ENCODE results near the gene KCNJ3. TPM values are rescaled to one million over a fixed set of nuclear protein-coding genes. Genes with fewer than 3 reads are reported as not detected.

KCNJ3 gene
- polyA plus RNA-seq, 3 donors, result not detected

DNA sequence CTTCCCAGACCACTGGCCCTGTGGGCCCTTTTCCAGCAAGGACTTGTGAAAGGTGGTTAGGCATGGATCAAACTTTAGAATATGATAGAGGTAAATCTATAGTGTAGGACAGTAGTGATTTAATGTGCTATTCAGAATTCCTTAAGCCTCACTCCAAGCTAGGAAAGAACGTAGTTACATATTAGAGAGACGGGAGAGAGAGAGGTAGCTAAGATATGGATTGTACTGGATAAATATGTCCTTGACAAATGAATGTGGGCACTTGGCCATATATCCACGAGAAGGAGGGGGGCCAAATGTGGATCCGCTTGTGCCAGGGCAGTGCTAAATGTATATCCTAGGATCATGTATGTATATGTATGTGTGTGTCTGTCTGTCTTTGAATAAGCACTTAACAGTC lies 6.5 kb downstream of the KCNJ3 start:
- Mint-ChIP-seq H3K36me3 (no peaks in the 10 kb centered on the region), H3K4me3 (no peak overlapping the region), H3K9me3 (peaks cover 0 to 2% (median 0%) of the 10 kb centered on the region in 7 donors), H3K4me1 (no peaks in the 10 kb centered on the region), H3K27ac (no peak overlapping the region), H3K27me3 (ENCODE audit: low read depth in 3 of 3) (peaks cover 0 to 3% (median 0%) of the 10 kb centered on the region in 3 donors)
- Histone ChIP-seq H2AFZ (ENCODE audit: insufficient read depth, low read depth, low read length, poor library complexity, severe bottlenecking) (no peak overlapping the region), H3K27ac (ENCODE audit: low read depth in 1 of 2, low read length in 2 of 2) (no peak overlapping the region), H3K4me2 (replicated peaks; ENCODE audit: extremely low read depth, low read length, poor library complexity, severe bottlenecking) (no peak overlapping the region), H4K20me1 (ENCODE audit: insufficient read depth, low read length) (no peaks in the 10 kb centered on the region), H3K27me3 (ENCODE audit: control insufficient read depth in 2 of 2, insufficient read depth in 2 of 2, low read length in 2 of 2) (peaks cover 0 to 6% of the 10 kb centered on the region in 2 donors), H3K79me2 (ENCODE audit: insufficient read depth, low read length) (no peaks in the 10 kb centered on the region), H3K9me3 (replicated peaks in 1 of 2; ENCODE audit: control insufficient read depth in 1 of 2, insufficient read depth in 1 of 2, low read length in 2 of 2) (no peaks in the 10 kb centered on the region), H3K36me3 (replicated peaks in 1 of 2; ENCODE audit: control insufficient read depth in 1 of 2, insufficient read depth in 2 of 2, low read length in 2 of 2) (no peaks in the 10 kb centered on the region), H3K4me1 (ENCODE audit: control insufficient read depth in 1 of 2, insufficient read depth in 2 of 2, low read length in 2 of 2) (no peaks in the 10 kb centered on the region), H3K9ac (ENCODE audit: insufficient read depth, low read length, poor library complexity, severe bottlenecking) (no peak overlapping the region), H3K4me3 (replicated peaks in 1 of 3; ENCODE audit: low read depth in 2 of 3, low read length in 3 of 3) (no peak overlapping the region)
- intact Hi-C loops (cut with micrococcal nuclease), result no loop called here
- TF ChIP-seq, protein P1, sequence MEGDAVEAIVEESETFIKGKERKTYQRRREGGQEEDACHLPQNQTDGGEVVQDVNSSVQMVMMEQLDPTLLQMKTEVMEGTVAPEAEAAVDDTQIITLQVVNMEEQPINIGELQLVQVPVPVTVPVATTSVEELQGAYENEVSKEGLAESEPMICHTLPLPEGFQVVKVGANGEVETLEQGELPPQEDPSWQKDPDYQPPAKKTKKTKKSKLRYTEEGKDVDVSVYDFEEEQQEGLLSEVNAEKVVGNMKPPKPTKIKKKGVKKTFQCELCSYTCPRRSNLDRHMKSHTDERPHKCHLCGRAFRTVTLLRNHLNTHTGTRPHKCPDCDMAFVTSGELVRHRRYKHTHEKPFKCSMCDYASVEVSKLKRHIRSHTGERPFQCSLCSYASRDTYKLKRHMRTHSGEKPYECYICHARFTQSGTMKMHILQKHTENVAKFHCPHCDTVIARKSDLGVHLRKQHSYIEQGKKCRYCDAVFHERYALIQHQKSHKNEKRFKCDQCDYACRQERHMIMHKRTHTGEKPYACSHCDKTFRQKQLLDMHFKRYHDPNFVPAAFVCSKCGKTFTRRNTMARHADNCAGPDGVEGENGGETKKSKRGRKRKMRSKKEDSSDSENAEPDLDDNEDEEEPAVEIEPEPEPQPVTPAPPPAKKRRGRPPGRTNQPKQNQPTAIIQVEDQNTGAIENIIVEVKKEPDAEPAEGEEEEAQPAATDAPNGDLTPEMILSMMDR (IDR thresholded peaks at IDR 0.05), result no peak
- 96% methylated on average over 4 of the region's 4 CpGs for WGBS (ENCODE audit: insufficient coverage)
- DNase-seq, result no peak

DNA sequence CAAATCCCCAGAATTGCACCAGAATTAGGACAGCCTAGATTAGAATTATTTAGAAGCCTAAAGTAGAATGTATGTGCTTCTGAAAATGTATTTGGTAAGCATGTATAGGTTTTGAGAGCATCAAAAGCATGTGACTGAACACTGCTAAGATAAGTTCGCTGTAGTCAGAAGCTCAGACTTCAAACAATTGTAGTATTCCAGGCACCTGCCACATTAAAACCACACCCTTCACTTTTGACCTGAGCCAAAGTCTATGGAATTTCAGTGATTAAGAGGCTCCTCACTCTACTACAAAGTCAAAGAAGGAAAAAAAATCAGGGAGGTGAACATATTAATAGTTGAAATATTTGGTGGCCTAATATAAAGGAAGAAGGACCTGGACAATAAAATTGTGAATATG lies 8.2 kb downstream of the KCNJ3 start:
- Histone ChIP-seq H3K79me2 (ENCODE audit: insufficient read depth, low read length) (no peaks in the 10 kb centered on the region), H2AFZ (ENCODE audit: insufficient read depth, low read depth, low read length, poor library complexity, severe bottlenecking) (no peak overlapping the region), H3K4me3 (replicated peaks in 1 of 3; ENCODE audit: low read depth in 2 of 3, low read length in 3 of 3) (no peak overlapping the region), H3K27me3 (ENCODE audit: control insufficient read depth in 2 of 2, insufficient read depth in 2 of 2, low read length in 2 of 2) (no peaks in the 10 kb centered on the region), H3K36me3 (replicated peaks in 1 of 2; ENCODE audit: control insufficient read depth in 1 of 2, insufficient read depth in 2 of 2, low read length in 2 of 2) (no peaks in the 10 kb centered on the region), H3K9me3 (replicated peaks in 1 of 2; ENCODE audit: control insufficient read depth in 1 of 2, insufficient read depth in 1 of 2, low read length in 2 of 2) (no peaks in the 10 kb centered on the region), H3K4me1 (ENCODE audit: control insufficient read depth in 1 of 2, insufficient read depth in 2 of 2, low read length in 2 of 2) (no peaks in the 10 kb centered on the region), H3K4me2 (replicated peaks; ENCODE audit: extremely low read depth, low read length, poor library complexity, severe bottlenecking) (no peak overlapping the region), H3K27ac (ENCODE audit: low read depth in 1 of 2, low read length in 2 of 2) (no peak overlapping the region), H3K9ac (ENCODE audit: insufficient read depth, low read length, poor library complexity, severe bottlenecking) (no peak overlapping the region), H4K20me1 (ENCODE audit: insufficient read depth, low read length) (no peaks in the 10 kb centered on the region)
- TF ChIP-seq, protein P1 (IDR thresholded peaks at IDR 0.05), result no peak
- H3K4me3 Mint-ChIP-seq, result no peak overlapping the region
- no peak for DNase-seq
- peaks cover 0 to 3% (median 0%) of the 10 kb centered on the region in 3 donors for H3K27me3 Mint-ChIP-seq (ENCODE audit: low read depth in 3 of 3)
- H3K27ac Mint-ChIP-seq, result no peak overlapping the region
- peaks cover 0 to 2% (median 0%) of the 10 kb centered on the region in 7 donors for H3K9me3 Mint-ChIP-seq
- intact Hi-C loops (cut with micrococcal nuclease), result no loop called here
- WGBS (ENCODE audit: insufficient coverage), result no CpG with 5 or more reads among the region's 1 CpG
- H3K36me3 Mint-ChIP-seq, result no peaks in the 10 kb centered on the region
- no peaks in the 10 kb centered on the region for H3K4me1 Mint-ChIP-seq

Measured in CD14-positive monocyte (primary cell).